ENCODE results near the gene PPEF1. TPM values are rescaled to one million over a fixed set of nuclear protein-coding genes. Genes with fewer than 3 reads are reported as not detected.

PPEF1 gene
- total and polyA plus RNA-seq, 2 experiments from 2014 or later, result 0.76 TPM; not detected in 1

DNA sequence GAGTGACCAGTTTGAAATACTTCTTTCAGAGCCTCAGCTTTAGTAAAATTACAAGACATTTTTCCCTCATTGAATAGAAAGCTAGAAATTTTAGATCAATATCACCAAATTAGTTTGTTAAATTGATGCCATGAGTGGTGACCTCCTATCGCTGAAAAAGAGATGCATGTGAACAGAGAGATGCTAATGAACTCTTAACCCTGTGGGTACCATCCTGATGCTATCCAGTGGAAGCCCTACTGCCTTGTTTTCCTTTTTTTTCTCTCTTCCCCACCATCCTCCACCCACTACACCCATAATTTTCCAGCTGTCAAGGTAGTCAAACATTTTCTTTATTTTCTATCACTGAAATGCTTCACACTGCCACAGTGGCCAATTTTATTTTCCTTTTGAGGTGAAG lies 61.9 kb downstream of the PPEF1 start (continued):
- no peak for TF ChIP-seq ZNF462 (CRISPR knock-in tag; IDR thresholded peaks at IDR 0.05)
- TF ChIP-seq ZNF331 (CRISPR knock-in tag; IDR thresholded peaks at IDR 0.05; ENCODE audit: low read depth), result no peak
- no peak for TF ChIP-seq ZNF114 (CRISPR knock-in tag; IDR thresholded peaks at IDR 0.05)

GRCh38 chrX:18769812-18770573 lies 62.5 kb downstream of the PPEF1 start:
- no peak for DNase-seq (ENCODE audit: low spot score)
- H3K27me3 ChIP-seq (ENCODE audit: insufficient read depth), result no peaks in the 10 kb centered on the region
- H3K4me3 ChIP-seq, result no peak overlapping the region
- TF ChIP-seq, protein P1, sequence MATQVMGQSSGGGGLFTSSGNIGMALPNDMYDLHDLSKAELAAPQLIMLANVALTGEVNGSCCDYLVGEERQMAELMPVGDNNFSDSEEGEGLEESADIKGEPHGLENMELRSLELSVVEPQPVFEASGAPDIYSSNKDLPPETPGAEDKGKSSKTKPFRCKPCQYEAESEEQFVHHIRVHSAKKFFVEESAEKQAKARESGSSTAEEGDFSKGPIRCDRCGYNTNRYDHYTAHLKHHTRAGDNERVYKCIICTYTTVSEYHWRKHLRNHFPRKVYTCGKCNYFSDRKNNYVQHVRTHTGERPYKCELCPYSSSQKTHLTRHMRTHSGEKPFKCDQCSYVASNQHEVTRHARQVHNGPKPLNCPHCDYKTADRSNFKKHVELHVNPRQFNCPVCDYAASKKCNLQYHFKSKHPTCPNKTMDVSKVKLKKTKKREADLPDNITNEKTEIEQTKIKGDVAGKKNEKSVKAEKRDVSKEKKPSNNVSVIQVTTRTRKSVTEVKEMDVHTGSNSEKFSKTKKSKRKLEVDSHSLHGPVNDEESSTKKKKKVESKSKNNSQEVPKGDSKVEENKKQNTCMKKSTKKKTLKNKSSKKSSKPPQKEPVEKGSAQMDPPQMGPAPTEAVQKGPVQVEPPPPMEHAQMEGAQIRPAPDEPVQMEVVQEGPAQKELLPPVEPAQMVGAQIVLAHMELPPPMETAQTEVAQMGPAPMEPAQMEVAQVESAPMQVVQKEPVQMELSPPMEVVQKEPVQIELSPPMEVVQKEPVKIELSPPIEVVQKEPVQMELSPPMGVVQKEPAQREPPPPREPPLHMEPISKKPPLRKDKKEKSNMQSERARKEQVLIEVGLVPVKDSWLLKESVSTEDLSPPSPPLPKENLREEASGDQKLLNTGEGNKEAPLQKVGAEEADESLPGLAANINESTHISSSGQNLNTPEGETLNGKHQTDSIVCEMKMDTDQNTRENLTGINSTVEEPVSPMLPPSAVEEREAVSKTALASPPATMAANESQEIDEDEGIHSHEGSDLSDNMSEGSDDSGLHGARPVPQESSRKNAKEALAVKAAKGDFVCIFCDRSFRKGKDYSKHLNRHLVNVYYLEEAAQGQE (IDR thresholded peaks at IDR 0.05; ENCODE audit: unreplicated experiment), result no peak
- no peak overlapping the region for H3K27ac ChIP-seq (ENCODE audit: low read depth)
- H3K36me3 ChIP-seq (ENCODE audit: insufficient read depth), result no peaks in the 10 kb centered on the region
- H2AFZ ChIP-seq, result no peak overlapping the region
- Mint-ChIP-seq H3K36me3 (ENCODE audit: low read depth) (no peaks in the 10 kb centered on the region), H3K9me3 (peaks cover 8% of the 10 kb centered on the region; the same call in 2 of the 3 replicates), H3K27ac (no peak overlapping the region), H3K4me3 (no peak overlapping the region), H3K4me1 (peaks cover 3% of the 10 kb centered on the region; the same call in 2 of the 3 replicates), H3K27me3 (ENCODE audit: insufficient read depth, low read depth, poor library complexity) (no peaks in the 10 kb centered on the region)
- H3F3A ChIP-seq (replicated peaks; ENCODE audit: low read depth), result no peaks in the 10 kb centered on the region
- H3K4me2 ChIP-seq, result no peak overlapping the region
- H3K4me1 ChIP-seq (ENCODE audit: insufficient read depth), result no peaks in the 10 kb centered on the region
- no peaks in the 10 kb centered on the region for H4K20me1 ChIP-seq (replicated peaks; ENCODE audit: insufficient read depth)
- no peak for ATAC-seq
- H3K9me2 ChIP-seq (ENCODE audit: insufficient read depth), result no peaks in the 10 kb centered on the region
- no peaks in the 10 kb centered on the region for H3K79me2 ChIP-seq (replicated peaks; ENCODE audit: insufficient read depth)

Measured in GM23338 (cell line).